H1 (cell line): ENCODE results near the gene CEBPG. TPM values are rescaled to one million over a fixed set of nuclear protein-coding genes. Genes with fewer than 3 reads are reported as not detected.

Source experiments
- CTCF ChIA-PET: fragments of 300-600 bp; sonication (Branson Sonifier 250); formaldehyde crosslinking; loops from one replicate; lab custom pipeline; 2021; ENCODE audit not compliant: partially characterized antibody; lab: Charles Lee
- POLR2A ChIA-PET: fragments of 300-600 bp; sonication (Branson Sonifier 250); formaldehyde crosslinking; loops from one replicate; lab custom pipeline; 2021; ENCODE audit warnings: inconsistent platforms; ENCODE audit not compliant: partially characterized antibody; lab: Charles Lee
- DNase-seq, 2 experiments: peaks; one replicate each; pipeline versions ENCODE4 v3.0.0 to v3.0.0-alpha.2; 2010 to 2022; ENCODE audit warnings: low spot score in 2 of 2, low read depth in 1 of 2, mixed read lengths in 1 of 2
- FAIRE-seq: peaks from 2 replicates; lab custom pipeline; 2011; peaks lifted over from hg19 to GRCh38; lab: Jason Lieb, UNC
- H2AFZ ChIP-seq: 2 replicates; pipeline ENCODE4 v1.8.1; 2012; ENCODE audit warnings: low read length, inconsistent platforms
- H2AK5ac ChIP-seq: 2 replicates; pipeline ENCODE4 v1.6.1; 2013; ENCODE audit warnings: low read depth, low read length
- H2BK120ac ChIP-seq: replicated peaks from 2 replicates; pipeline ENCODE3; 2013; ENCODE audit warnings: low read depth, low read length, inconsistent platforms
- H2BK12ac ChIP-seq: 2 replicates; pipeline ENCODE4 v1.6.1; 2013; ENCODE audit warnings: low read depth, low read length
- H2BK15ac ChIP-seq: 2 replicates; pipeline ENCODE4 v1.6.1; 2013; ENCODE audit warnings: low read length
- H2BK20ac ChIP-seq: 2 replicates; pipeline ENCODE4 v1.6.1; 2013; ENCODE audit warnings: low read length
- H2BK5ac ChIP-seq: 2 replicates; pipeline ENCODE4 v1.6.1; 2013; ENCODE audit warnings: low read depth, low read length
- H3K14ac ChIP-seq: 2 replicates; pipeline ENCODE4 v1.6.1; 2013; ENCODE audit warnings: inconsistent platforms; ENCODE audit not compliant: insufficient read length
- H3K18ac ChIP-seq: 2 replicates; pipeline ENCODE4 v1.6.1; 2013; ENCODE audit warnings: low read length; ENCODE audit errors: extremely low read depth
- H3K23ac ChIP-seq: 2 replicates; pipeline ENCODE4 v1.6.1; 2013; ENCODE audit warnings: inconsistent platforms; ENCODE audit not compliant: insufficient read length
- H3K23me2 ChIP-seq: 2 replicates; pipeline ENCODE4 v1.6.1; 2013; ENCODE audit warnings: low read depth, low read length
- H3K27ac ChIP-seq: 2 replicates; pipeline ENCODE4 v1.6.1; 2011; ENCODE audit warnings: low read depth, low read length, inconsistent platforms
- H3K27me3 ChIP-seq, 4 experiments: replicated peaks in 1 of 4; 1 replicate in 1 of 4; 2 replicates in 3 of 4; pipeline versions ENCODE4 v1.6.1 to v1.8.1; 2011 to 2013; ENCODE audit warnings: low read length in 3 of 4, mild to moderate bottlenecking in 3 of 4, inconsistent platforms in 2 of 4, mixed read lengths in 2 of 4, moderate library complexity in 1 of 4; ENCODE audit not compliant: control insufficient read depth in 3 of 4, insufficient read depth in 3 of 4; ENCODE audit errors: extremely low read depth in 1 of 4
- H3K36me3 ChIP-seq, 4 experiments: 2 replicates each; pipeline versions ENCODE4 v1.6.1 to v1.8.1; 2011 to 2013; ENCODE audit warnings: mild to moderate bottlenecking in 4 of 4, low read length in 3 of 4, moderate library complexity in 2 of 4, control low read depth in 1 of 4, inconsistent platforms in 1 of 4; ENCODE audit not compliant: insufficient read depth in 4 of 4, control insufficient read depth in 2 of 4
- H3K4ac ChIP-seq: replicated peaks from 2 replicates; pipeline ENCODE3; 2013; ENCODE audit warnings: low read length, low read depth, mixed read lengths, inconsistent platforms; ENCODE audit not compliant: insufficient read length
- H3K4me1 ChIP-seq, 4 experiments: replicated peaks in 1 of 4; 1 replicate in 1 of 4; 2 replicates in 3 of 4; pipeline versions ENCODE4 v1.6.1 to v1.8.1; 2011 to 2013; ENCODE audit warnings: low read length in 3 of 4, inconsistent platforms in 2 of 4, mixed read lengths in 1 of 4; ENCODE audit not compliant: insufficient read depth in 4 of 4, control insufficient read depth in 3 of 4
- H3K4me2 ChIP-seq, 2 experiments: 2 replicates each; pipeline versions ENCODE4 v1.6.1 to v1.8.1; 2011 to 2013; ENCODE audit warnings: low read depth in 2 of 2, low read length in 2 of 2, control low read depth in 1 of 2, inconsistent platforms in 1 of 2, mild to moderate bottlenecking in 1 of 2; ENCODE audit not compliant: insufficient read depth in 1 of 2
- H3K4me3 ChIP-seq, 4 experiments: fragments of 200-600, 300-600 bp in 1 of 4; sonication (generic), shearing (Covaris generic), sonication (Bioruptor Twin) in 1 of 4; 2 replicates each; pipeline versions ENCODE4 v1.5.1 to v1.8.1; 2011 to 2016; ENCODE audit warnings: low read length in 4 of 4, low read depth in 3 of 4, control low read depth in 2 of 4, inconsistent platforms in 2 of 4, mild to moderate bottlenecking in 2 of 4, mixed read lengths in 1 of 4, moderate library complexity in 1 of 4; ENCODE audit not compliant: insufficient read depth in 2 of 4; ENCODE audit errors: extremely low read depth in 1 of 4
- H3K56ac ChIP-seq: replicated peaks from 2 replicates; pipeline ENCODE3; 2013; ENCODE audit warnings: low read depth, mild to moderate bottlenecking, mixed read lengths, low read length, inconsistent platforms; ENCODE audit not compliant: insufficient read length
- H3K79me1 ChIP-seq: 2 replicates; pipeline ENCODE4 v1.6.1; 2013; ENCODE audit warnings: low read depth, low read length, control low read depth
- H3K79me2 ChIP-seq, 2 experiments: 2 replicates each; pipeline versions ENCODE4 v1.6.1 to v1.8.1; 2012 to 2013; ENCODE audit warnings: low read length in 2 of 2, mild to moderate bottlenecking in 2 of 2, inconsistent platforms in 1 of 2; ENCODE audit not compliant: insufficient read depth in 2 of 2, control insufficient read depth in 1 of 2
- H3K9ac ChIP-seq, 4 experiments: replicated peaks in 1 of 4; 1 replicate in 1 of 4; 2 replicates in 3 of 4; pipeline versions ENCODE4 v1.6.1 to v1.8.1; 2011 to 2013; ENCODE audit warnings: low read depth in 3 of 4, low read length in 3 of 4, control low read depth in 2 of 4, mild to moderate bottlenecking in 2 of 4, moderate library complexity in 2 of 4, inconsistent platforms in 1 of 4; ENCODE audit errors: extremely low read depth in 1 of 4
- H3K9me3 ChIP-seq, 2 experiments: 2 replicates each; pipeline versions ENCODE4 v1.6.1 to v1.8.1; 2012 to 2013; ENCODE audit warnings: mild to moderate bottlenecking in 2 of 2, moderate library complexity in 2 of 2, control low read depth in 1 of 2, inconsistent platforms in 1 of 2, low read depth in 1 of 2, low read length in 1 of 2, mixed read lengths in 1 of 2; ENCODE audit not compliant: insufficient read depth in 2 of 2
- H4K20me1 ChIP-seq, 2 experiments: replicated peaks in 1 of 2; 2 replicates each; pipeline versions ENCODE3 to v1.8.1; 2011 to 2013; ENCODE audit warnings: inconsistent platforms in 2 of 2, low read length in 2 of 2, mild to moderate bottlenecking in 1 of 2; ENCODE audit not compliant: insufficient read depth in 2 of 2, control insufficient read depth in 1 of 2
- H4K5ac ChIP-seq: 2 replicates; pipeline ENCODE4 v1.6.1; 2013; ENCODE audit warnings: low read length, low read depth, mixed read lengths, inconsistent platforms; ENCODE audit not compliant: insufficient read length
- H4K8ac ChIP-seq: 2 replicates; pipeline ENCODE4 v1.8.0; 2013; ENCODE audit warnings: mild to moderate bottlenecking, moderate library complexity, low read length, inconsistent platforms; ENCODE audit not compliant: insufficient read depth; ENCODE audit errors: extremely low read depth
- H4K91ac ChIP-seq: replicated peaks from 2 replicates; pipeline ENCODE3; 2013; ENCODE audit warnings: low read length, mixed read lengths, inconsistent platforms; ENCODE audit not compliant: insufficient read length
- ATF2 ChIP-seq: IDR thresholded peaks from 2 replicates; pipeline ENCODE4 v1.6.1; 2012; ENCODE audit warnings: low read length, inconsistent platforms
- CHD1 ChIP-seq: IDR thresholded peaks from 2 replicates; pipeline ENCODE4 v1.6.1; 2012; ENCODE audit warnings: low read depth, low read length, improper control_type of control experiment
- CREB1 ChIP-seq: IDR thresholded peaks from 2 replicates; pipeline ENCODE4 v1.6.1; 2012; ENCODE audit warnings: inconsistent platforms
- EZH2 ChIP-seq: fragments of 200-600 bp; sonication (generic); IDR thresholded peaks from 2 replicates; pipeline ENCODE4 v1.7.1; 2012; ENCODE audit warnings: low read depth, mild to moderate bottlenecking, moderate library complexity, low read length, inconsistent platforms; ENCODE audit not compliant: severe bottlenecking
- KDM1A ChIP-seq: fragments of 200-600, 300-600 bp; sonication (generic); IDR thresholded peaks from 2 replicates; pipeline ENCODE4 v1.7.1; 2016; ENCODE audit warnings: mild to moderate bottlenecking, low read length, borderline replicate concordance
- MAX ChIP-seq: IDR thresholded peaks from 2 replicates; pipeline ENCODE4 v1.6.1; 2012; ENCODE audit warnings: inconsistent platforms
- POU5F1 ChIP-seq: IDR thresholded peaks from 2 replicates; pipeline ENCODE4 v1.6.1; 2011; ENCODE audit warnings: low read depth, mild to moderate bottlenecking, low read length, moderate library complexity
- RXRA ChIP-seq: IDR thresholded peaks from 2 replicates; pipeline ENCODE4 v1.6.1; 2011; ENCODE audit warnings: low read depth, mild to moderate bottlenecking, low read length, moderate library complexity; ENCODE audit not compliant: insufficient read depth
- SP1 ChIP-seq: IDR thresholded peaks from 2 replicates; pipeline ENCODE4 v1.6.1; 2011; ENCODE audit warnings: low read depth, low read length
- WGBS, 2 experiments: shearing (Covaris generic) in 1 of 2; methylation state at CpG; one replicate each; pipeline versions ENCODE4 v1.1.6 to v1.1.7; 2013 to 2015; ENCODE audit warnings: low lambda C conversion rate in 2 of 2, mixed read lengths in 2 of 2, inconsistent platforms in 1 of 2, low coverage in 1 of 2, missing lambda C conversion rate in 1 of 2; ENCODE audit not compliant: insufficient replicate concordance in 2 of 2, insufficient coverage in 1 of 2, insufficient read length in 1 of 2; ENCODE audit errors: extremely low coverage in 1 of 2, missing lambda C conversion rate in 1 of 2; 5-methylcytosine and 5-hydroxymethylcytosine counted together
- polyA plus RNA-seq, 7 experiments: library from polyadenylated mRNA; depleted of rRNA in 3 of 7; stranded (reverse) in 5 of 7; unstranded in 2 of 7; fragments of >200 nt in 5 of 7; fragments of 200-250 nt in 2 of 7; gene quantifications; 1 replicate in 5 of 7; 2 replicates in 1 of 7; 4 replicates in 1 of 7; pipeline versions ENCODE4 v1.2.1 to v1.2.3, GENCODE V29; 2011 to 2013; ENCODE audit warnings: missing spikeins in 2 of 7, mixed read lengths in 2 of 7
- total RNA-seq: library from RNA; stranded (reverse); fragmentation: NEBNext Ultra II Directional; extraction: Animal tissue kit (Norgen Biotek cat#: 25700); gene quantifications from 2 replicates; pipeline ENCODE4 v1.2.1, GENCODE V29; 2021

The CEBPG gene
- total and polyA plus RNA-seq, 2 of the 8 experiments (the other 6 are each of a cell fraction or from before 2014, with no cell fraction given), result 12.3 to 35.4 TPM

DNA sequence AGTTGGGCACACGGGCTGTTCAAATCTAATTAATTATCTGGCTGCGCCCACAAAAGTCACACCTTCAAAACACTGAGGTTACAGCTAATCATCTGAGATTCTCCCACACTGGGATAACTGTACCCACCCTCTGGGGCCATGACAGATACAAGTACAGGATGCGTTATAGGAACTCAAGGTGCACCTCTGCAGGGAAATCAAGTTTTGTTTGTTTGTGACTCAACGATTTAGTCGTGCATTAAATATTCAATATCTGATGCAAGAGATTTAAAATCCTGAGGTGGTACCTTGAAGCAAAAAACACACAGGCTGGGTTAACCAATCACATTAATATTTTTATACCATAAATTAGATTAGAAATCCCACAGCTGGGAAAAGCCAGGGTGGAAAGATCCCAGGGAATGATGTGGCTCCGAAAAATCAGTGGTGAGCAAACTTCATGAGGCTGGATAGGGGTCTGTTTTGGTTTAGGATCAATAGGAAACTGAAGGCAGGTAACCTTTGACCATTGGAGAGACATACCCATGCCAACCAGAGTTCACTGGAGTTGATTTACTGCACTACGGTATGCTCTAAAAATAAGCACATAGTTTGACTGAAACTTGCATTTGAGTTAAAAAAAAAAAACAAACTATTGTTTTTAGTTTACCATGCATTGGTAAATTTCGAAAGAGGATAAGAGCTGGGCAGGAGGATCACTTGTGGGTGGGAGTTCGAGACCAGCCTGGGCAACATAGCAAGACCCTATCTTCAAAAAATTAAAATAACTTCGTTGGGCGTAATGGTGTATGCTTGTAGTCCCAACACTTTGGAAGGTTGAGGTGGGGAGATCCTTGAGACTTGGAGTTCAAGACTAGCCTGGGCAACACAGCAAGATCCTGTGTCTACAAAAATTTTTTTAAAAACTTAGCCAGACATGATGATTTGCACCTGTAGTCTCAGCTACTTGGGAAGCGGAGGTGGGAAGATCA is 23.9 kb upstream of the CEBPG start:
- WGBS, 2 experiments, result 90% methylated on average over 12 of the region's 12 CpGs; no CpG with 5 or more reads in 1 of the 2 experiments
- Histone ChIP-seq H2AK5ac (no peak overlapping the region), H4K8ac (no peak overlapping the region), H3K56ac (no peak overlapping the region), H2BK120ac (no peak overlapping the region), H3K4me2 (no peak overlapping the region), H3K4ac (no peak overlapping the region), H4K20me1 (no peaks in the 10 kb centered on the region), H3K36me3 (no peaks in the 10 kb centered on the region), H2AFZ (no peak overlapping the region), H2BK15ac (no peak overlapping the region), H2BK20ac (no peak overlapping the region), H3K27me3 (0 out of 7 replicates have a peak, but pooled peaks cover 0 to under 1% (median 0%) of the 10 kb centered on the region in 4 experiments), H3K9ac (no peak overlapping the region), H3K23ac (no peak overlapping the region), H3K4me3 (no peak overlapping the region), H3K79me1 (no peaks in the 10 kb centered on the region), H2BK5ac (no peak overlapping the region), H4K91ac (no peak overlapping the region), H3K23me2 (no peaks in the 10 kb centered on the region), H3K4me1 (no peaks in the 10 kb centered on the region), H3K79me2 (no peaks in the 10 kb centered on the region), H4K5ac (no peak overlapping the region), H3K18ac (no peak overlapping the region), H3K9me3 (no peaks in the 10 kb centered on the region), H3K27ac (no peak overlapping the region), H2BK12ac (no peak overlapping the region), H3K14ac (no peak overlapping the region)
- ChIA-PET CTCF (interaction anchor here (1.0 to 1.4 kb wide), 4 partner anchors 10 to 158 kb away, joined by 3 to 4 read pairs (median 4); no protein-coding TSS in a partner anchor), POLR2A (interaction anchor here (0.9 kb wide), 1 partner anchor 47 kb away, joined by 4 read pairs; the partner anchor contains the start of gene CEBPA)
- FAIRE-seq (no peak), DNase-seq (no peak)
- TF ChIP-seq EZH2 (no peak), ATF2 (no peak), RXRA (no peak), CHD1 (no peak), MAX (no peak), CREB1 (no peak), KDM1A (no peak), SP1 (no peak), POU5F1 (no peak)
